ENCODE results near the gene KCNQ2. TPM values are rescaled to one million over a fixed set of nuclear protein-coding genes. Genes with fewer than 3 reads are reported as not detected.

Gene KCNQ2
- polyA plus RNA-seq, 1 donor, result 3.5 TPM

DNA sequence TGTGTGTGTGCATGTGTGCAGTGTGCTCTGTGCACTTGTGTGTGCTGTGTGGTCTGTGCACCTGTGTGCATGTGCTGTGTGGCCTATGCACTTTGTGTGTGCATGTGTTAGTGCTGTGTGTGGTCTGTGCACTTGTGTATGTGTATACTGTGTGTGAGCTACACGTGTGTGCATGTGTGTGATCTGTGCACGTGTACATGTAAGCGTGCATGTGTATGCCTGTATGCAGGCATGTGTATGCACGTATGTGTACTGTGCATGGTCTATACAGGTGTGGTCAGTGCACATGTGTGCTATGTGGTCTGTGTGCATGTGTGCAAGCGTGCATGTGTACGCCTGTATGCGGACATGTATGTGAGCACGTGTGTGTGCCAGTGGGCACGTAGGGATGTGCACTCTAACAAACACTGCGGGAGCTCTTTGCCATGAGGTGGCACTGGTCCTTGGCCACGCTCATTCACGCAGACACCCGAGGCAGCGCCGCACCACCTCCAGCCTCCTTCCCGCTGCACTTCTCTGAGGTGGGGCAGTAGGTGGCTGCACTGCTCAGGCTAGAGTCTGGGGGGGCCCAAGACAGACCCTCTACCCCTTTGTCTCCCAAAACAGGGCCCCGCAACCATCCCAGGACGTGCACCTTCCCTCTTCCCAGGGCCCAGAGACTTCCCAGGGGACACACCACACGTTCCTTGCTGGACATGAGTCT, 68.9 kb downstream of the KCNQ2 start:
- DNase-seq (ENCODE audit: low read depth), result no peak

DNA sequence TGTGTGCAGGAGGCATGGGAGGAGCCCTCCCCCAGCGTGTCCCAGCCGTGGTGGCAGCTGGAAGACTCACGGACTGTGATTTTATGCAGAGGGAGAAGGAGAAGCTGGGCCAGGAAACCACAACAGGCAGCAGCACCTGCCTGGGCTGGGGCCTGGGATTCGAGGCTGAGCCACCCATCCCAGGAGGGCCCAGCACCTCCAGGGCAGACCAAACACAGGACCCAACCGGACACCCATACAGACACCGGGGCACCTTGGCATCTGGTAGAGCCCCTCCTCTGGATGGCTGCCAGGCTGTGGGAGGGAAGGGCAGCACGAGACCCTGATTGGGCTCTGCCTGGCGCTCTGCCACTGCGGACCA, 69.6 kb downstream of the KCNQ2 start:
- no peak for DNase-seq (ENCODE audit: low read depth)

DNA sequence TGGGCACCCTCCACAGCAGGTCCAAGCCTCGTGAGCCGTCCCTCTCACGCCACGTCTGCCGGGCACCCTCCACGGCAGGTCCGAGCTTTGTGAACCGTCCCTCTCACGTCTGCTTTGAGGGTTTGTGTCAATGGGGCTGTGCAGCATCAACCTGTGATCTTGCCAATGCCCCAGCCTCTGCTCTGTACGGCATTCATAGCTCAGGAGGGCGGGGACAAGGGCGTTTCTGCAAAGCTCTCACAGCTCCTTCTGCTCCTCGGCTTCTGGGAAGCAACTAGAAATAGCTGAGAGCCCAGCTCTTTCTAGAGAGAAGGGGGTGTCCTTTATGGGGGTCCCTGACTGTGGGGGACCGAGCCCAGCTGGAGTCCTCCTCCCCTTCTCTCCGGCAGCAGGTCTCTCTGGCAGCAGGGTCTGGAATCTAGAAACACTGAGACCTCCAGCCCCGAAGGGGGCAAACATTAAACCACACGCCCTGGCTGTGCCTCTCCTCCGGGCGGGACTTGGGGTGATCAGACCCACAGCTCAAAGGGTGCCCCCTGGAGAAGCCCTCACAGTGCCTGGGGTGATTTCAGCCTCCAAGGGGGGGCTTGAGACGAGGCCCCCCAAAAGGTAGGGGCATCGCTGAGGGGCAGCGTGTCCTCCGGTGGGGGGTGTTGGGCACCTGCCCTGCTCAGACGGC, 70.1 kb downstream of the KCNQ2 start:
- DNase-seq (ENCODE audit: low read depth), result no peak

DNA sequence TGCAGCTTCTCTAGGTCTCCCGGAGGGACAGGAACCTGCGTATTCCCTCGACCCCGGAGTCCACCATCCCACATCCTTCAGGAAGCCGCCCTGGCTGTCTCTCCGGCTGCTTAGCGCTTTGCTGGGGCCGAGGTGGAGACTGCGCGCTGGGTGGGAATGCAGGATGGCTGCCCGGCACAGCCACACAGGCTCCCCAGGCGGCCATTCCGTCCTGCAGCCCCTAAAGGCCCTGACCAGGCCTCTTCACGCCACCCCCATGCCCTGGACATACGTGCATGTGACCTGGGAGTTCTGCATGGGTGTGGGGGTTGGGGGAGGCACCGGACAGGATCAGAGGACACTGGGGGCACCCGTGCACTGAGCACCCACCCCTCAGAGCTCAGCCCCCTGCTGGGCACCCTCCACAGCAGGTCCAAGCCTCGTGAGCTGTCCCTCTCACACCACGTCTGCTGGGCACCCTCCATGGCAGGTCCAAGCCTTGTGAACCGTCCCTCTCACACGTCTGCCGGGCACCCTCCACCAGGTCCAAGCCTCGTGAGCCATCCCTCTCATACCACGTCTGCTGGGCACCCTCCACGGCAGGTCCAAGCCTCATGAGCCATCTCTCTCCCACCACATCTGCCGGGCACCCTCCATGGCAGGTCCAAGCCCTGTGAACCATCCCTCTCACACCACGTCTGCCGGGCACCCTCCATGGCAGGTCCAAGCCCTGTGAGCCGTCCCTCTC, 70.9 kb downstream of the KCNQ2 start:
- no peak for DNase-seq (ENCODE audit: low read depth)

DNA sequence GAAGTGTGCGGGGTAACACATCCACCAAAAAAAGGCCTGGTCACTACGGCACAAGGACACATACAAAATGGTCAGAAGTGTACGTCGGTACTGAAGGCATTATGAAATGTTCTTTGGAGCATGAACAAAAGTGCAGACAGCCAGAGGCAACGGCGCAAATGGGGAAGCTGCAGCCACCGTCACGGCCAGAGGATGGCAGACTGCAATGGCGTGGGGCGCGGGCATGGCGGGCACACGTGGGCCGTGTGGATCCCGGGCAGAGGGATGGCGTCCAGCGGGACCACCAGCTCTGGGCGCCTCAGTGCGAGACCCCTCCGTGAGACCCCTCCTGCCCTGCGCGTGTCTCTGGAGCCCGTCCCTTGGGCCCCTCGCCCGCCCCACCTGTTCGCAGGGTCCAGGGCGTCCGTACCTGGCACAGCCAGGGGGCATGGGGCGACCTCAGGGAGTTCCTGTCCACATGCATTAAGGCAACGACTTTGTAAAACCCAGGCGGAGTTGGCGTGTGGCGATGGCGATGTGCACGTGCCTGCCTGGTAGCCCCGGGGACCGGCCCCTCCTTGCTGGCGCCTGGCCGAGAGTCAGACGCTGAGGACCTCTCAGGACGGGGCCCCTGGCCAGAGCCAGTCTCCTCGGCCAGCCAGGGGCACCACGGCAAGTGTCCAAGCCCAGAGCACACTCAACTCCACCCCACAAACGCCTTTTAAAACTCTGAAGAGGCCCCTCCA, 71.8 kb downstream of the KCNQ2 start:
- DNase-seq (ENCODE audit: low read depth), result no peak

DNA sequence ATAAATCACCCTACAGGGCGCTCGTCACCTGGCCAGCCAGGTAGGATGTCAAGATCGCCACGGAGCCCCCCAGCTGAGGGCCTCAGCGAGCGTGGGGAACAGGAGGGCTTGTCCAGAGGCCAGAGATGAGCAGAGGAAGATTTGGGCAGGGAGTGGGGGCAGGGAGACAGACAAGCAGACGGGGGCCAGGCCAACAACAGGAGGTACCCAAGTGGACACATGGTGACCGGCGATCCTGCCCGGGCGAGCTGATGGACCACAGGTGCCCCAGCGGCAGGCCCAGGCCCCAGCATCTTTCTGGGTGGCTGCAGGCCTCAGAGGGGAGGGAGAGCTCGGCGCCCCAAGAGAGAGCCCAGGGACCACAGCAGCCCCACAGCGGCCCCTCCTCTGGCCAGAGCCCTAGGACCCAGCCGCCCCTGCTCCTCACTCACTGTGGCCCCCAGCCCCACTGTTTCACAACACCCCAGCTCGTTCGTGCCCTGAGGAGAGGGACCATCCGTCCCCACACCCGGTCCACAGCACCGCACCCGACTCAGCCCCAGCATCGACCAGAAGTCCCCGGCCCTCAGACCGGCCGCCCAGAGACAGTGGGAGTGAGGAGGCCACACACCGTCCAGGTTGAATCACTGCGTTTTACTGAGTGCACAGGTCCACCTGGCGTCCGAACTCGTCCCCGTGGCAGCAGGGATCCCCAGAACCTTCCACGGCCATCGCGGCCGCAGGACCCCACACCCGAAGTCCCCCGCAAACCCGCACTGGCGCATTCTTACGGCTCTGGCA, 72.7 kb downstream of the KCNQ2 start:
- no peak for DNase-seq (ENCODE audit: low read depth)

DNA sequence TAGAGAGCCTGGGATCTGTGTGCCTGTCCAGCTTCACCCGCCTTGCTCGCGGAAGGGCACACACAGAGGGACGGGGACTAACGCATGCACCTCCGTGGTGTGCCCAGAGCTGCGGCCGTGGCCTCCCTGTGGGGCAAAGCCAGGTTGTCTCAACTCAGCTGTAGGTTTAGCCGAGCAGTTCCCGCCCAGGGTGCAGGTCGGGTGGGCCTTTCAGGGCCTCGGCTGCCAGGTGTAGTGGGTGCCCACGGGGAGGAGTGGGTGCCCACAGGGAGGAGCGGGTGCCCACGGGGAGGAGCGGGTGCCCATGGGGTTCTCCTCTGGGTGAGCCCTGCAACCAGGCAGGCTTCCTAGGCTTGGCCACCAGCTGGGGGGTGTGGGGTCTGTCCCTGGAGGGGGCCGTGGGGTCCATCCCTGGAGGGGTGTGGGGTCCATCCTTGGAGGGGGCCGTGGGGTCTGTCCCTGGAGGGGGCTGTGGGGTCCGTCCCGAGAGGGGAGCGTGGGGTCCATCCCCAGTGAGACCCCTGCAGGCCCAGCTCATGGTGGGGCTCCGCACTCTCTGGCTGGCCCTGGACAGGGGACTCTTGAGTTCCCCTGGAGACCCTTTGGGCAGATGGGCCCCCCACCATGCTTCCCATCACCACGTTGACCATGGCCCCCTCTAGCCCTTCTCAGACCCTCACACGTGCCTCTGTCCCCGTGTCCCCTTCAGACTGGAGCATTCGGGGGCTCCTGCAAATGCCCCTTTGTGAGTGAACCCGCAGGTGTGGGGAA, 73.5 kb downstream of the KCNQ2 start:
- DNase-seq (ENCODE audit: low read depth), result no peak

DNA sequence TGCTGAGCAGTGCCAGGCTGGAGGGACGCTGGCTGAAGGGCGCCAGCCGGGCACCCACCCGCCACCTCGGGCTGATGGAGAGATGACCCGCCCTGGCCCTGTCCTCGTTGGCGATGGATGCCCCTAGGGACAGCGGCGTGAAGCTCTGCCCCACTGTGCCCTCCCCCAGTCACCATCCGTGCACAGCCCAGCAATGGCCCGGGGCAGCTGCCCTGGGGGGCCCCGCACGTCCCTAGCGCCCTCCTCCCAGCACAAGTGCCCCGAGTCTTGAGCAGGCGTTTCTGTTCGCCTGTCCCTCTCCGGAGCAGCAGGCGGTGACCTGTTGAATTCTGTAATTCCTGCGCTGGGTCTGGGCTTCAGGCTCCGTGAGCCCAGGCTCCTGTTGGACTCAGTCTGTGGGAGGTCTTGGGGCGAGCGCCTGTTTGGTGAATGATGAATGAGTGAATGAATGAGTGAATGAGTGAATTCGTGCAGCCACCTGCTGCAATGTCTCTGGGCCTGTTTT, 74.5 kb downstream of the KCNQ2 start:
- no peak for DNase-seq (ENCODE audit: low read depth)

DNA sequence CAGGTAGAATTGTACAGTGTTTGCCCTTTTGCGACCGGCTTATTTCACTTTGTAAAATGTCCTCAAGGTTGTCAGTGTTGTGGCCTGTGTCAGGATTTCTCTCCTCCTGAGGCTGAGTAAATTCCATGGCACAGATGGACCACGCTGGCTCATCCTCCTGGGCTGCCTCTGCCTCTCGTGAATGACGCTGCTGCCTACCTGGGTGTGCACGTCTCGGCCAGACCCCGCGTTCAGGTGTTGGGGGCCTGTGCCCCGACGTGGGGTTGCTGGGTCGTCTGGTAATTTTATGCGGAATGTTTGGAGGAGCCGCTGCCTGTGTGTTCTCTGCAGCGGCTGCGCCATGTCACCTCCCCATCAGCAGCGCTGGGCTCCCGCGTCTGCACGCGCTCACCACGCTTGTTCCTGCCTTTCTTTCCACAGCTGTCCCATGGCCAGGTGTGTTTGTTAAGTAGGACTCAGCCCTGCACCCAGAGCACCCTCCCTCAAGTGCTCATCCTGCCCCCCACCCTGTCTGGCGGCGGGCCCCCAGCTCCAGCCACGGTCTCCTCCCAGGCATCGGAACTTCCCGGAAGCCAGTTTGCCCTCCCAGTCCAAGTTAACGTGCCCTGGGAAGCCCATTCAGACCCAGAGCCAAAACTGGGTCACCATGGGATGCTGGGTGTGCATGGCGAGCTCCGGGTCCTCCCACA, 75.2 kb downstream of the KCNQ2 start:
- DNase-seq (ENCODE audit: low read depth), result no peak

DNA sequence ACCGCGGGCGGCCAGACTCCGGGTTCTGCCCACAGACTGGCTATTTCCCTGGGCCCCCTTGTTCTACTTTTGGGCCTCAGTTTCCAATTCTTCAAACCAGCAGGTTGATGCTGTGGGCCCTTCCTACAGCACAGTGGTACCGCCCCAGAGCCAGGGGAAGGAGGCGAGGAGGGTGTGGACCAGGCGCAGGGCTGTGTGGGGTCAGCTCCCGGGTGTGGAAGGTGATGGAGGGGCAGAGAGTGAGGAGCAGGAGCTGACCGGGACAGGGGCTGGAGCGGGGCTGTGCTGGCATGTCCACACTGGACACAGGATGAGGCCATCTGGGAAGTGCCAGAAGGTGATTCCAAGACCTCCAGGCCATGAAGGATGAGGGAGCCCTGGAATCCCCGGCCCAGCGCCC, 76.2 kb downstream of the KCNQ2 start:
- no peak for DNase-seq (ENCODE audit: low read depth)

DNA sequence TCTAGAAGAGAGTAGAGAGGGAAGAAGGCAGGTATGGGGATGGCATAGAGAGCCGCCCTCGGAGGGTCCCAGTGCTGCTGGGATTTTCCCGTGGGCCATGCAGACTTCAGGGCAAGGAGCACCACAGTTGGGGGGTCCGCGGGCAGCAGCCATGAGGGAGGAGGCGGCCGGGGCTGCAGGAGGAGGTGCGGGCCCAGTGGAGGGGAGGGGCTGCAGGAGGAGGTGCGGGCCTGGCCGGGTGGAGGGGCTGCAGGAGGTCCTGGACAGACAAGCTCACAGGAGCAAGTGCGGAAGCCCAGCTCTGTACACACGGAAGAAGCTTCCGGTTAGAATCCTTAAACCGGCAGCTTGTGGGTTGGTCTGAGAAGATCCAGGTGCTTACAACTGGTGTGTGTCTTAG, 76.7 kb downstream of the KCNQ2 start:
- no peak for DNase-seq (ENCODE audit: low read depth)

DNA sequence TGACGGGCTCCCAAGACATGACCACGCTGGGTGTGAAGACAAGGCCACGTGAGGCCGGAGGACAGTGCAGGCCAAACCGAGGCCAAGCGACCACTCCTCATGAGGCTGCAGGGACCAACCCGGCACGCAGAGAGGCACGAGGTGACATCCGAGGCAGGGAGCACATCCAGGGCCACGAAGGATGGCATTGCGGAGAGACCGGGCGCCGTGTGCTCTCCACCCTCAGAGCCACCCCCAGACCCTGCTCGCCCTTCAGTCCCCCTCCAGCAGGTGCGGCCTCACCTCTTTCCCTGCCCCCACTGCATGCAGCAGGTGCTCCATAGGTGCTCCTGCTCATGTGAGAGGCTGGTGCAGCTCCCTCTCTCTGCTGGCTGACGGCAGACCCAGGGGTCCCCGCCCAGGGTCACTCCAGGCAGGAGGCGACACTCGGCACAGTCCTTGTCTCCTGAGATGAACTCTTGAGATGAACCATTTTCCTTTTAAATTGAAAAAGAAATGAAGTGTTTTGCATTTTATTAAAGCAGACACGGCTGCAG, 77.5 kb downstream of the KCNQ2 start:
- DNase-seq (ENCODE audit: low read depth), result no peak

DNA sequence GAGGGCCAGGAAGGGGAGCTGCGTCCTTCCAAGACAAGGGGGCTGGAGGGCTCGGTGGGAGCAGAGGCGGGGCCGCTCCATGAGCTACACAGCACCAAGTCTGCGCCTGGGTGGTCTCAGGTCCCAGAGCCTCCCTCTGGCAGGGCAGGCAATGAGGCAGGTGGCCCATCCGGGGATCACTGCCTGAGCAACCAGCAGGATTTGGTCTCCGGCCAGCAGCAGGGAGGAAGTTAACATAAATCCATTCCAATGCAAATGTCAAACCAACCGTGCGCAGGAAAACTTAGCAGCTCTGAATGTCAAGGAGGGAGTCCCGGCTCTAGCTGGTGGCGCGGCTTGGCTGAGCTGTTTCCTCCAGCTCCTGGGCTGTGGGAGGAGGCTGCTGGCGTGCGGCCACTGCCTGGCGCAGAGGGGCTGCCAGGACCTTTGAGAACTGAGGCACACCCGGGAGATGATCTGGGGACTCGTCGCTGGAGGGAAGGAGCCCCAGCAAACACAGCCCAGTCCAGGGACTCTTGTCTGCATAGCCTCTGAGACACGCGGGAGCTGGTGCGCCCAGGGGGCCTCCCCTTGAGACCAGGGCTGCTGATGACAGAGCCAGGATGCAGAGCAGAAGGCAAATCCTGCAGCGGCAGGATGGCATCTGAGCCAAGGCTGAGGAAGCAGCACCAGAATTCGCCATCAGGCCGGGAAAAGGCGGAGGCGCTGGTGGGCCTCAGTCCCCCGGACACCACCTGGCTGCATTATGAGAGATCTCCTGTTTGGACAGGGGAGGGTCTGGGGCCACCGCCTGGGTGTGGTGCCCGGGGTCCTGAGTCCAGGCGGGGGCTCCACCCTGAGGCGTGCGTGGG, 78.2 kb downstream of the KCNQ2 start:
- DNase-seq (ENCODE audit: low read depth), result peak; percentile 5

DNA sequence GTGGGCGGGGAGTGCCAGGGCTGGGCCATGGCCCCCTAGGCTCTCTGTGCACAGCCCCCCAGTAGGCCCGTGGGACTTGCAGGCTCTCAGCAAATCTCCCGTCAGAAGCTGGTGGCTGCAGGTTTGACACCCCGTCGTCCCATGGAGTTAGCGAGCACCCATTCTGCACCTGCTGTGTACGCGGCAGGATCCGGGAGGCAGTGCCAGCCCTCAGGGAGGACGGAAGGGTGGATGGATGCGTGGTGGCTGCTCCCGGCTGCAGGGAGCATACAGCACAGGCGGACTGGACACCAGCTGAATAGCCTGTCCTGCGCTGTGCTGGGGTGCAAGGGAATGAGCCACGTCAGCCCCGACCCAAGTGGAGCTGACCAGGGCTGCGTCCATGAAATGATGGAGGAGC, 78.9 kb downstream of the KCNQ2 start:
- DNase-seq (ENCODE audit: low read depth), result no peak

DNA sequence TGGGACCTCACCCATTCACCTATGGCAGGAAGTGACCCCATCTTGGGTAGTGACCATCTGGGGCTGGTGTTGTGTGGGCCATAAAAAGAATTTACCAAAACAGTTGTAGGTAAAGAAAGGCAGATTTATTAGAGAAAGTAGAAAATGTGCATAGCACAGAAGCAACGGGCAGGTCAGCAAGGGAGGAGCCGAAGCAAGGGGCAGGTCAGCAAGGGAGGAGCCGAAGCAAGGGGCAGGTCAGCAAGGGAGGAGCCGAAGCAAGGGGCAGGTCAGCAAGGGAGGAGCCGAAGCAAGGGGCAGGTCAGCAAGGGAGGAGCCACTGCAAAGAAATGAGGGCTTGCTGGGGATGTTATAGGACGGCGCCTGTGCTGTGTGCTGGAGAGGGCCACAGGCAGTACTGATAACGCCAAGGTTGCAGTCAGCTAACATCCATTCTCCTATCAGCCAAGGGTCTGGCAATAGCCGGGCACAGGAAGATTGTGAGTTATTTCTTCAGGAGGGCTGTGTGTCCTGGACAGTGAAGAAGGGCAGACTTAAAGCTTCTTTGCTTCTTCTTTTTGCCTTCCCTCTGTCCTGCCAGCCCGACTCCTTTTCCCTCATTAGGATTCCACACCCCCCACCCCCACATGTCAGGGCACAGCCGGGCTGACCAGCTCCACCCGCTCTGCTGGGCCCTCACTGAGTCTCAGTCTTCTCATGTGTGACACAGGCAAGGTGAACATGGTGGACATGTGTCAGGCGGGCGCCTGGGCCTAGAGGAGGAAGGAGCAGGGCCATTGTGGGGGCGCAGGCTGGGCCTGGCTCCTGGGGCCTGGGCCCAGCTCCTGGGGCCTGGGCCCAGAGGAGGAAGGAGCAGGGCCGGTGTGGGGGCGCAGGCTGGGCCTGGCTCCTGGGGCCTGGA, 79.7 kb downstream of the KCNQ2 start:
- DNase-seq (ENCODE audit: low read depth), result no peak

DNA sequence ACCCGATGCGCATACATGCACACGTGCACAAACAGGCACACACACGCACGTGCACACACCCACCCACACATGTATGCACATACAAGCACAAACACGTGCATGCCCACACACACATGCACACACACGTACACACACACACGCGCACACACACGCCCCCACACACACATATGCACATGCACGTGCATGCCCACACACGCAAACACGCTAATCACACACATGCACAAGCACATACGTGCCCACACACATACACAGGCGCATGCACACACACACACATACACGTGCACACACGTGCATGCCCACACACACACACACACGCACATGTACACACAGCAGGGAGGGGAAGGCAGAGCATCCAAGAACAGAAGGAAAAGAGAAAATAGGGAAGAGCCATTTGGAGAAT, 84.5 kb downstream of the KCNQ2 start:
- DNase-seq (ENCODE audit: low read depth), result no peak

DNA sequence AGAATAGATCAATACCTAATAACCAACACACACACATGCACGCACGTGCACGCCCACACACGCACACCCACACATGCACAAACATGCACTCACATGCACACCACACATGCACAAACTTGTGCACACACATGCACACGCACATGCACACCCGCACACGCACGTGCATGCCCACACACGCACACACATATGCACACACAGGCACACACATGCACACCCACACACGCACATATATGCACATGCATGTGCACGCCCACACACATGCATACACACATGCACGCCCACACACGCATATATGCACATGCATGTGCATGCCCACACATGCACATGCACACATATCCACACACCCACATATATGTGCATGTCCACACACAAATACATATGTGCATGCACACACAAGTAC, 85.1 kb downstream of the KCNQ2 start:
- no peak for DNase-seq (ENCODE audit: low read depth)

DNA sequence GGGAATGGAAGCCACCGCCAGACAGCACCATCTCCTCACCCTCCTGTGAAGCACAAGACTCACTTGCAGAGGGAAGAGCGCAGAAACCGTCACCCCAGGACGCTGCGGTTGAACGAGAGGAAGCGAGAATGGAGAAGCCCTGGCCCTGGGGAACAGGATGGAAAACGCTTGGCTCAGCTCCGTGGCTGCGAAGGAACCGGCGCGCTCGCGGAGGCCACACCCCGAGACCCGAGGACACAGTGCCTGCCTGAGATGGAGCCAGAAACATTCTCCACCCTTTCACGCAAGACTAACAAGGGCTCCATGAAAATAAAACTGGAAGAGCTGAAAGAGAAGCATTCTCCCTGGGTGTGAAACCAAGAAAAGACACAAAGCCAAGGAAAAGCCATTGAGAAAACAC, 86.0 kb downstream of the KCNQ2 start:
- no peak for DNase-seq (ENCODE audit: low read depth)

Data from forelimb muscle (tissue), 1 donor.